Ascending aorta (tissue), 2 donors: ENCODE measurements around the gene OGFR. TPM values are rescaled to one million over a fixed set of nuclear protein-coding genes. Genes with fewer than 3 reads are reported as not detected.

Experiments used
- DNase-seq, 2 donors: peaks; one replicate each; pipeline ENCODE4 v3.0.0-alpha.2; 2019; ENCODE audit warnings: low spot score in 2 of 2
- H3K27ac ChIP-seq, 2 donors: fragments of 200-600 bp; sonication (generic); one replicate each; pipeline ENCODE4 v1.5.1; 2016 to 2017; ENCODE audit warnings: mild to moderate bottlenecking in 1 of 2
- H3K27me3 ChIP-seq: fragments of 200-600 bp; sonication (generic); one replicate; pipeline ENCODE4 v1.5.1; 2017
- H3K36me3 ChIP-seq, 2 donors: fragments of 200-600 bp; sonication (generic); one replicate each; pipeline ENCODE4 v1.5.1; 2016
- H3K4me1 ChIP-seq, 2 donors: fragments of 200-600 bp; sonication (generic); one replicate each; pipeline ENCODE4 v1.5.1; 2016 to 2017; ENCODE audit warnings: mild to moderate bottlenecking in 1 of 2
- H3K4me3 ChIP-seq, 2 donors: fragments of 200-600 bp; sonication (generic); one replicate each; pipeline ENCODE4 v1.5.1; 2016 to 2017; ENCODE audit warnings: mild to moderate bottlenecking in 1 of 2
- H3K9me3 ChIP-seq, 2 donors: fragments of 200-600 bp; sonication (generic); one replicate each; pipeline ENCODE4 v1.5.1; 2016
- intact Hi-C: fragments of 100-400 bp; cut with DNase I; formaldehyde crosslinking; loops from one replicate; pipeline ENCODE4 v1.15.1; 2023
- total RNA-seq: library from RNA; depleted of rRNA; stranded (reverse); fragments of >200 nt; gene quantifications from one replicate; pipeline ENCODE4 v1.1.0, GENCODE V29; 2016
- TF ChIP-seq, protein P1 (sequence below), 3 experiments: fragments of 200-600 bp in 2 of 3; fragments of 450-650 bp in 1 of 3; sonication (generic) in 2 of 3; IDR thresholded peaks; one replicate each; pipeline ENCODE4 v1.5.1; 2016 to 2019; ENCODE audit warnings: antibody characterized with exemption in 3 of 3, mild to moderate bottlenecking in 1 of 3, moderate library complexity in 1 of 3

OGFR gene
- total RNA-seq, 1 donor from 2014 or later, result 77.4 TPM

DNA sequence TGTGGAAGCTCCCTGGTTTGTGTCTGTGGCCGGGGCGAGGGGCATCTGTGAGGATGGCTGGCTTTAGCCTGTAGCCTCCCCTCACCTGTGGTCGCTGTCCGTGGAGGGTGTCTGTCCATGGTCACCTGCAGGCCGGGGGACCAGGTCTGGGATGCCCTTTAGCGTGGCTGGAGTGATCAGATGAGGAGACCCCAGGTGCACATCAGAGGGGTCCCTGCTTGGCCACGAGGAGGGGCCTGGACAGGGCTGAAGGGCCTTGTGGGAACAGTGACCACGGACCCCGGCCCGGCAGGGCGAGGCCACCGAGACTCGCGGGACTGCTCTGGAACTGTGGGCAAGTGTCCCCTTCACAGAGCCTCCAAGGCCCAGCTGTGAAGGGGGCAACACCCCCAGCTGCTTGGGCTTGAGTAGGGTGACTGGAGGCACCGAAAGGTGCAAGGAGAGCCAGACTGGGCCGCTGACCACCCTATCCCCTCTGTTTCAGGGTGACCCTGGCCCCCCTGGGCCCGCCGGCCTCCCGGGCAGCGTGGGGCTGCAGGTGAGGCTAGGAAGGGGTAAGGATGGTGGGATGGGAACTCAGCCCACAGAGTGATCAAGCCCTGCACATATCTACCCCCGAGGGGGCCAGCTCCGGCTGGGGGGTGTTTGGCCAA lies 20.8 kb downstream of the OGFR start:
- Histone ChIP-seq H3K36me3 (no peaks in the 10 kb centered on the region), H3K9me3 (no peaks in the 10 kb centered on the region), H3K4me3 (peak overlapping the region in 1 of 2 donors; percentile 58), H3K4me1 (peaks cover 7 to 11% of the 10 kb centered on the region in 2 donors), H3K27me3 (no peaks in the 10 kb centered on the region), H3K27ac (peak overlapping the region; percentile 52 to 58)
- no peak for DNase-seq
- intact Hi-C loops, result loop anchor here (1.0 kb wide), 1 partner anchor 31 kb away; no protein-coding TSS in a partner anchor
- TF ChIP-seq, protein P1, sequence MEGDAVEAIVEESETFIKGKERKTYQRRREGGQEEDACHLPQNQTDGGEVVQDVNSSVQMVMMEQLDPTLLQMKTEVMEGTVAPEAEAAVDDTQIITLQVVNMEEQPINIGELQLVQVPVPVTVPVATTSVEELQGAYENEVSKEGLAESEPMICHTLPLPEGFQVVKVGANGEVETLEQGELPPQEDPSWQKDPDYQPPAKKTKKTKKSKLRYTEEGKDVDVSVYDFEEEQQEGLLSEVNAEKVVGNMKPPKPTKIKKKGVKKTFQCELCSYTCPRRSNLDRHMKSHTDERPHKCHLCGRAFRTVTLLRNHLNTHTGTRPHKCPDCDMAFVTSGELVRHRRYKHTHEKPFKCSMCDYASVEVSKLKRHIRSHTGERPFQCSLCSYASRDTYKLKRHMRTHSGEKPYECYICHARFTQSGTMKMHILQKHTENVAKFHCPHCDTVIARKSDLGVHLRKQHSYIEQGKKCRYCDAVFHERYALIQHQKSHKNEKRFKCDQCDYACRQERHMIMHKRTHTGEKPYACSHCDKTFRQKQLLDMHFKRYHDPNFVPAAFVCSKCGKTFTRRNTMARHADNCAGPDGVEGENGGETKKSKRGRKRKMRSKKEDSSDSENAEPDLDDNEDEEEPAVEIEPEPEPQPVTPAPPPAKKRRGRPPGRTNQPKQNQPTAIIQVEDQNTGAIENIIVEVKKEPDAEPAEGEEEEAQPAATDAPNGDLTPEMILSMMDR (IDR thresholded peaks at IDR 0.05), result no peak

DNA sequence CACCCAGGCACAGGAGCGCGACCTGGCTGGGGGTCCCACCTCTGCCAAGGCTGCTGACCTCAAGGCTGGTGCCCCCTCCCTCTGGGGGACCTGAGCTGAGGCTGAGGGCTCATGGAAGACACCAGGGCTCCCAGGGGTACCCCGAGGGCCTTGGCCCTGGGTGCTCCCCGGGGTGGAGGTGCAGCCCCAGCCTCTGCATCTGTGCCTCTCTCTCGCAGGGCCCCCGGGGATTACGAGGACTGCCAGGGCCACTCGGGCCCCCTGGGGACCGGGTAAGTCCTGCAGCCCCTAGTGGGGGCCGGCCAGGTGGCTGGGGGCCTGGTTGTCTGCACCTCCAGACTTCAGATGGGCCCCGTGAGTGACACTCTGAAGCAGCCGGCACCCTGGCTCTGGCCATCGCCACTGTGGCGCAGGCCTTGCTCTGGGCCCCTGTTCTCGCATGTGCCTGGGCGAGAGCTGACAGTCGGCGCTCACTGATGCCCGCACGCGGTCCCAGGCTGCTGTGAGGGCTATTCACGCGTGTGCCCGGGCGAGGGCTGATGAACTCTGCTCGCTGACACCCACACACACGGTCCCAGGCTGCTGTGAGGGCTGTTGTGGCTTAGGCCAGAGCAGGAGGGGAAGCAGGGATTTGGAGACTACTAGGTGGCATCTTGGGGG lies 21.5 kb downstream of the OGFR start:
- DNase-seq, result no peak
- Histone ChIP-seq H3K4me1 (peaks cover 7 to 11% of the 10 kb centered on the region in 2 donors), H3K36me3 (no peaks in the 10 kb centered on the region), H3K4me3 (no peak overlapping the region), H3K27ac (no peak overlapping the region), H3K9me3 (no peaks in the 10 kb centered on the region), H3K27me3 (no peaks in the 10 kb centered on the region)
- TF ChIP-seq, protein P1 (IDR thresholded peaks at IDR 0.05), result no peak
- intact Hi-C loops, result loop anchor here (1.0 to 2.0 kb wide), 2 partner anchors 32 to 35 kb away; partner anchors contain the start of gene TCFL5

DNA sequence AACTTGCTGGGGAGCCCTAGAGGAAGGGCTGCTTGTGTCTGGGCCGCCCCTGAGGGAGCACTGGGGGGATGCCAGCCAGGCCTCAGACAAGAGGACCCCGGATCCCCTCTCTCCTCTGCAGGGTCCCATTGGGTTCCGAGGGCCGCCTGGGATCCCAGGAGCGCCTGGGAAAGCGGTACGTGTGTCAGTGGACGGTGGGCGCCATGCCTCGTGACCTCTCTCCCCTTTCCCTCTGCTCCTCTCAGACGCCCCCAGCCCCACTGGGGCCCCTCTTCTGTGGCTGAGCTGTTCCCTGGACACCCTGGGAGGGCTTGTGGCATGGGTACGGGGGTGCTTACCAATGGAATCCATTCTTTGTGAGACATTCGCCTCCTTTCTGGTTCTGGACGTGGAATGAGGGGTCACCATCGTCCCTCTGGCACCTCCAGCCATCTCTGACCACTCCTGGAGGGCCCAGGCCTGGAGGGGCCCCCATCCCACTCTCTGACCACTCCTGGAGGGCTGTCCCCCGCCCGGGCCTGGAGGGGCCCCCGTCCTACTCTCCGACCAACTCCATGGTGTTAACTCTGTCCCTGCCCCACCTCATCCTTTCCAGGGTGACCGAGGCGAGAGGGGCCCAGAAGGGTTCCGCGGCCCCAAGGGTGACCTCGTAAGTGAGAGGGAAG lies 22.1 kb downstream of the OGFR start:
- Histone ChIP-seq H3K27me3 (no peaks in the 10 kb centered on the region), H3K4me3 (no peak overlapping the region), H3K9me3 (no peaks in the 10 kb centered on the region), H3K27ac (no peak overlapping the region), H3K36me3 (no peaks in the 10 kb centered on the region), H3K4me1 (peaks cover 7 to 11% of the 10 kb centered on the region in 2 donors)
- no peak for DNase-seq
- TF ChIP-seq, protein P1 (IDR thresholded peaks at IDR 0.05), result no peak
- intact Hi-C loops, result loop anchor here (2.0 kb wide), 1 partner anchor 34 kb away; the partner anchor contains the start of gene TCFL5

DNA sequence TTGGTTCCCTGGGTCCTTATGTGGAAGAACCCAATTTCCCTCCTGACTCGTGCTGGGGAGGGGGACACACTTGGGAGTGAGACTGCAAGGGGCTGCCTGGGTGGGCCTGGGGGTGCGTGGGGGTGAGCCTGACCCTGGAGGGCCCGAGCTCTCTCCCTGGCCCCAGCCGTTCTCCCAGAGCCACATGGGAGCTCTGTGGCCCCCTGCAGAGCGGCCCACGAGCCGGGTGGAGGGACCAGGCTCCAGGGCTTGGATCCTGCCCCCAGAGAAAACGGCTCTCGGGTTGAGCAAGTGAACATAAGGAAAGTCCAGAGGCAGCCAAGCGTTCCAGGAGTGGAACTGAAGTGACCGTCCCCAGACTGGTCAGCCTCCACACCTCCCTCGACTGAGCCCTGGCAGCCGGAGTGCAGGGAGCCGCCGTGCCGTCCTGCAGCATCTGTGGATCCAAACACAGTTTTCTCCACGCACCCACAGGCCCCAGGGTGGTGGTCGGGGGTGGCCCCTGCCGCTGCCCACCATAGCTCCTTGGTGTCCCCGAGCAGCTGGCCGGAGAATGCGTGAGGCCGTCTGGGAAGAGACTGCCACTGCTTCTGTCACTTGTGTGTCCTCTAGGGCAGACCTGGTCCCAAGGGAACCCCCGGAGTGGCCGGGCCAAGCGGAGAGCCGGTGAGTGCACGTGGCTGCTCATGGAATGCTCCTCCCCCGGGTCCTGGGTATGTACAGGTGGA lies 22.8 kb downstream of the OGFR start:
- TF ChIP-seq, protein P1 (IDR thresholded peaks at IDR 0.05), result no peak
- H3K4me1 ChIP-seq, result peaks cover 7 to 11% of the 10 kb centered on the region in 2 donors
- no peaks in the 10 kb centered on the region for H3K27me3 ChIP-seq
- intact Hi-C loops, result loop anchor here (2.0 kb wide), 1 partner anchor 33 kb away; the partner anchor contains the start of gene TCFL5
- no peaks in the 10 kb centered on the region for H3K9me3 ChIP-seq
- no peaks in the 10 kb centered on the region for H3K36me3 ChIP-seq
- DNase-seq, result no peak
- H3K4me3 ChIP-seq, result no peak overlapping the region
- H3K27ac ChIP-seq, result no peak overlapping the region

DNA sequence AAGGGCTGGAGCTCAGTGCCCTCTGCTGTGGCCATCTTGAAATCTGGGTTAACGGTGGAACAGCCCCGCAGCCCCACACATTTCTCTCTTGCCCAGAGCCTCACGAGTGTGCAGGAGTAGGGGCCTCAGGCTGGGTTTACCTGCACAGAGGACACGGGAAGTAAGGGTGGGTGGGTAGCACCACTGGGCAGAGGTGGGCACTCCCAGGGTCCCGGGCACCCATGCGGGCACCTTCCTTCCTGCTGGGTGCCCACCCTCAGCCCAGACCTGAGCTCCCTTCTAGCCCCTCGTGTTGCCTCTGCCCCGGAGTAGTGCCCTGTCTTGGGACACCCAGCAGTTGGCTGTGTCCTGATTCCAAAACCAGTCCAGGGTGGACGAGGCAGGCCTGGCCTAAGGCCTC lies 23.4 kb downstream of the OGFR start:
- Histone ChIP-seq H3K4me1 (peaks cover 7 to 11% of the 10 kb centered on the region in 2 donors), H3K9me3 (no peaks in the 10 kb centered on the region), H3K4me3 (no peak overlapping the region), H3K27ac (no peak overlapping the region), H3K27me3 (no peaks in the 10 kb centered on the region), H3K36me3 (no peaks in the 10 kb centered on the region)
- TF ChIP-seq, protein P1 (IDR thresholded peaks at IDR 0.05), result no peak
- no peak for DNase-seq
- intact Hi-C loops, result no loop called here
